Stimulated activated CD4-positive, alpha-beta T cell treated with anti-CD3 and anti-CD28 coated beads, Interleukin-1b, Interleukin-23, amount 100 ng/mL, for 24 hours (primary cell): ENCODE results near the gene SMCO2.
"Not testable (repeated sequence)": the region's sequence is repeated elsewhere in the genome, so short reads cannot be mapped to it uniquely, and the experiment has no call there.

Source experiments
- DNase-seq, 4 experiments: peaks; one replicate each; pipeline ENCODE4 v3.0.0-alpha.2; 2020; ENCODE audit warnings: low read depth in 4 of 4, low spot score in 1 of 4

Gene SMCO2

DNA sequence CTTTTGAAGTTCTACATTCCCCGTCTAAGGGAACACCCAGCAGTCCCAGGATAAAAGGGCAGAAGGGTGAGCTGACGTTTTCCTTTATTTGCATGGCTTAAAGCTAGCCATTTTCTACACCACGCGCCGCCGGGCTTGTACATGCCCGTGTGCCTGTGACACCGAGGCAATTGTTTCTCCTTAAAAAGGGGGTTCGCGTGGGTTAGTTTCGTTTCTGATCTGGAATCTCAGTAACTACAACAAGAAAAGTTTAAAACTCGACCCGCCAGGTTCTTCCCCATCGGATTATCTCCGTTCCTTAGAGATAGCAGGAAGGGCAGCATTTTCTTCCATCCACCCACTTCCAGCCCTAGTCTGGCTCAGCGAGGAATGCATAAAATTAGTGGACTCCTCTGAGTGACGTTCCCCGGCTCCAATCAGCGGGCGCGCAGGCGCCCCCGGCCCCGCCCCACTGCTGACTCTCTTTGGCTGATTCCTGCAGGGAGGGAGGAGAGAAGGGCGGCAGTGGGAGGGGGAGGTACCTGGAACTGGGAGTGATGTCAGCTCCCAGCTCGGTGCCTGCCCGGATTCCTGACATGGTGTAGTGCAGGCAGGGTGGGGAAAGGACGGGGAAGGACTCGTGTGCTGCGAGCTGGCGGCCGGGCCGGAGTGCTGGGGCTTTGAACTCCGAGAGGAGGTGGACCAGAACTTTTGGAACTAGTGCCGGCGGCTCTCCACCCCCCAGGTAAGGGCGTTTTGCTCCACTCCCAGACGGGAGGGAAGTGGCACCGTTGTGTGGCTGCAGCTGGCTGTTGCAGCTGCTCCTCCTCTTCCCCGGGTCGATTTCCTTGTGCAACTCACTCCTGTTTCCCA is 77.3 kb downstream of the SMCO2 start, which contains the start of gene PPFIBP1:
PPFIBP1 (plus strand) TSS at position 565 of the 852 bp plus-strand sequence. CDS start 109,191 bp downstream, outside the sequence.
- peak; percentile 95 to 99 (median 98) for DNase-seq

DNA sequence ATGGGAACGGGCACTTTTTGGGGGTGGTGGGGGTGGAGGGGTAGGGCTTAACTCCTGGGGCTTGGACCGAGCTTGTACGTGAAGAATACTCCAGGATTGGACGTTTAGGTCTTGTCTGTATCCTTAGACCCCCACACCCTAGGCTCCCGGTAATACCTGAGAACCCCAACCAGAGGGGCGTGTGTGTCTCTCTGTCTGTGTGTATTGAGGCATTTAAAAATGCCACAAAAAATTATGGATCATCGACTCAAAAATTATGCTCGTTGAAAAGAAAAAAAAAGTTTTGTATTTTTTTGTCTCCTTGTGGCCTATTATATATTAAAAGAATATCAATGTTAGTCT is 77.9 kb downstream of the SMCO2 start:
- DNase-seq, result no peak

DNA sequence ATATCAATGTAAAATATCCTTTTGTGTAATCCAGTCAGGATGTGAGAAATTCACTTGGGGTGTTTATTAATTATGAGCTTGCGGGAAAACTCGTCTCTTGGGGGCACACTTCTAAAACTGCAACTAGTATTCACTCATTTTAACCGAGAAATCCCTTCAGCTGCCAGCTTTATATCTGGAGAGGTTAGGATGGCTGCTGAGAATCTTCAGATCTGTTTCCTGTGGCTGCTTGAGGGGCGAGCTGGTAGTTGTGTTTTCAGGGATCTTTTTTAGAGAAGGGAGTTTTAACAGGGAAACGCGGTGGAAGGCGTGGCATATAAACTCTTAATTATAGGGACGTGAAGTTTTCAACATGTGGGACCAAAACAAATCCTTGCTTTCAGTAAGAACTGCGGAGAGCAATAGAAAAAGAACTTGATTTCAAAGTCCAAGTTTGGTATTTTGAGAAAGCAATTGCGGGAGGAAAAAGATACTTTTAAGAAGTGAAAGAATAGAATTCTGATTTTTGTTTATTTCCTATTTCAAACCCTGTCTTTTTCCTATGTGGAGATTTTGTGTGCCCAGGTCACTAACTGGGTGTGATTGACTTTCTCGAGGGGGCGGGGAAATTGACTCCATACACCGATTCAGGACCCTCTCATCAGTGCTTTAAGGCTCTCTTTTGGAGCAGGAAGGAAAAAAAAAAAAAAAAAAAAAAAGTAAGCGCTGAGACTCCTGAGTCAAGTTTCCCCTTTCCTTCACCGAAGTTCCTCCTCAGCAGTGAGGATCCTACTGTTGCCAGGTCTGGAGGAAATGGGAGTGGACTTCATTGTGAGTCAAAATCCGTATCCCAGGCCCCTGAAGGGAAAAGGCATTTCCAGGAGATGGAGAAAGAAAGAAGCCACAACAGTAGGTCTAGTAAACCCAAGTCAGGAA is 78.6 kb downstream of the SMCO2 start:
- DNase-seq, result no peak

DNA sequence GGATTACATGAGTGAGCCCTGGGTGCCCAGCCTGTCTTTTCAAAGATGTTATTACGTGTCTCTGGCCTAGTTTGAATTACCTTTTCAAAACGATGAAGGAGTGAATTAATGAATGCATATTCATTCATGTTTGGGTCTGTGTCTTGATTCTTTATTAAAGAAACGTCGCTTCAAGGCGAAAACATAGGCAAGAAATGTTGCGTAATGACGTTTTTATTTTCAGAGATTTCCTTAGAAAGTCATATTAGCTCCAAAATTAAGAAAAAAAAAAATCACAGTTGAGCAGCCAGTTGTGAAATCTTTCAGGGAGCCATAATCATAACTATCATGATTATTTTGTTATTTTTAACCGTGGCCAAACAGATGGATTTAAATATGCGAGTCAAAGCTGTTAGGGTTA is 81.0 kb downstream of the SMCO2 start:
- no peak for DNase-seq

DNA sequence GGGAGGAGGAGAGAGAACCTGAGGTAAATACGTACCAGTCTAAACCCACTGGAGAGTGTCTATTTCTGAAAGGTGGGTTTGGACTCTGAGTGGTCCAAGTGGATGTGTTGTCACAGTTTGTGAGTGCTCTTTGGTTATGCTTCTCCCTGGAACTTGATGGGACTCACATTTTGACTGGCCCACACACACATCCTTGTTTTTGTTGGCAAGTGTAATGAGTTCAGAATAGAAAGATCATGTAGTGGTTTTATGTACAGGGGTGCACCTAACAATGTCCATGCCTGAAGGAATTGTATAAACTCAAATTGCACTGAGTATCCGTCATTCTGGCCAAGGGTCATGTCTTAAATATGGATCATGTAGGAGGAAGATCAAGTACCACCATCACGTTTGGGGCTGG is 82.3 kb downstream of the SMCO2 start:
- no peak for DNase-seq

DNA sequence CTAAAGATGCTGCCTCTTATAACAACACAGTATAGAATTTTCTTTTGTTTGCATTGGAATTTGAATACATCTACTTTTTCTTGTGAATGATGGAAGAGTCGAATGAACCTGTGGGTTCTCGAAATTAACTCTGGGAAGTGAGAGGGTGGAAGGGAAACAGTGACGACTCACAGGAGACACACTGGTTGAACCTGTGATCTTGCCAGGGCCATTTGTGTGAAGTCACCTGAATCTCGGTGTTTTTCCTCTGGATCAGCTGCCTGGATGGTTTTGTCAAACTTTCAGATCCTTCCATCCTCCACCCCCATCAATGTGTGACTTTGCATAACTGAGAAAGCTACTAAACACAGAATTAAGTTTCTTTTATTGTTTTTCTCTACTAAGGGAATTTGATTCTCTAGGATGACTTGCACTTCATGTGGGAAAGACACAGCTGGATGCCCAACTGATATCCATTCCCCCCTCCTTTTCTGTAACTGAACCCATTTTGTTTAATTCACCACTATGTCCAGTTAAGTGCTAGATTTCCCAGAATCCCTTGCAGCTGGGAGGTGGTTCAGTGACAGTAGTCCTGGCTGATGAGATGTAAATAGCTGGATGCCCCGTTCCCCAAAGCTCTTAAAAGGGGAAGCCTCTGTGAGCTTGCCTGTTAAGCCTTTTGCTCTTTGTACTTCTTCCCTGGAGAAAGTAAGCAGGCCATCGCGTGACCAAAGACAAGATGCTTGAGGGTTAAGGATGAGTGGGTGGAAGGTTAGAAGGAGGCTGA is 83.8 kb downstream of the SMCO2 start:
- DNase-seq, result no peak

DNA sequence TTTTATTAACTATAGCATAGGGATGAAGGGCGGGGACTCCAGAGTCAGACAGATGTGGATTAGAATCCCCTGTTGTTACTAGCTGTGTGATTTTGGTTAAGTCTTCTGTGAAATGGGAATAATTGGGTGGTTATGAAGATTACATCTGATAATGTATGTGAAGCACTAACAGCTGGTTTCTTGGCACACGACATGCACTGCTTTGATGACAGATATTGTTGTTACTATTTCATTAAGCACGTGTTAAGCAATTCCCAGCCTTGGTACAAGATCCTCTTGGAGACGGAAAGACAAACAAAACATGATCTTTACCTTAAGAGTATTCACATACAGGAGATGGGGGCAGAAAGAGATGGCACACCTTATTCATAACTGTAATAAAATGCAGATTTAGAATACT is 85.4 kb downstream of the SMCO2 start:
- DNase-seq, result no peak

DNA sequence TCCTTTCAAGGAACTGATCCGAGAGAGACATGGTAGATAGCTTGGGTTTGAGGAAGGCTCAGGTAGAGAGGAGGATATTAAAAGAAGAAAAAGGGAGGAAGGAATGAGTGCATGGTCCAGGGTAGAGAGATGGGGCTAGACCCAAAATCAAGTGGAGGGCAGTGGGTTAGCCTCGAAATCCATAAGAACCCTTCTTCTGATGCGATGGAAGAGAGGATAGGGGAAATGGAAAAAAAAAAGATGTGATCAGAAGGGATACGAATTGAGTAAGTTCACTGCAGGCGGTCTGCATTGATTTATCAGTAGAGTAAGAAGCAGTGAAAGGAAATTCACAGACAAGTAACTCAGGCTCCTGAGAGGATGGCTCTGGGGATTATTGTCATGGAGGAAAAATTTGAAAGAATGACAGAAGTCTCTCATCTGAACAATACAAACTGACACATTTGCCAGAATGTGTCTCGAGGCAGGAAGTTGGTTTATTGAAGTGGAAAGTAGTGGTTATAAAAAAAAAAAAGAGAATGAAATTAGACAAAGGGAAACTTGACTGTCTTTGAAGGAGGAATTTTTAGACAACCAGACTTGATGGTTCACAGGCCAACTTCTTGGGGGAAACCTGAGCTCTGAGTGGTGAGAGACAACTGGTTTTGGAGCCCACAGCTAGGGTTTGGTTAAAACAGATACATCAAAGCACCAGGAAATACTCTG is 87.7 kb downstream of the SMCO2 start:
- DNase-seq, result no peak

DNA sequence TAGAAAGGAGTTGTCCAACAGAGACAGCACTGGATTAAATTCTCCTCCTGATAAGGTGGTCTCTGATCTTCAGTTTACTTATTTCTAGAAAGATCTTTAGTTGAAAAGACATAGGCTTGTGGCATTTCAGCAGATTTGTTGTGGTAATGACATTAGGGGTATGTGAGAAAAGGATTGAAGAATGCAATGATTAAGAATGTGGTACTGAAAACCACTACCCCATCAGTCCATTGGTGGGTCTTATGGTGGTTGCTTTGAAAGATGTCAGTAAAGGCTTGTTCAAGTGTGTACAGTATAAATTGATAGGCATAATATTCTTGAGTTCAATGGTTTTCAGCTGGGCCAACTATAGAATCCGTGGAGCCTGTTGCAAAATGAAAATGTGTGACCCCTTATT is 88.2 kb downstream of the SMCO2 start:
- no peak for DNase-seq

DNA sequence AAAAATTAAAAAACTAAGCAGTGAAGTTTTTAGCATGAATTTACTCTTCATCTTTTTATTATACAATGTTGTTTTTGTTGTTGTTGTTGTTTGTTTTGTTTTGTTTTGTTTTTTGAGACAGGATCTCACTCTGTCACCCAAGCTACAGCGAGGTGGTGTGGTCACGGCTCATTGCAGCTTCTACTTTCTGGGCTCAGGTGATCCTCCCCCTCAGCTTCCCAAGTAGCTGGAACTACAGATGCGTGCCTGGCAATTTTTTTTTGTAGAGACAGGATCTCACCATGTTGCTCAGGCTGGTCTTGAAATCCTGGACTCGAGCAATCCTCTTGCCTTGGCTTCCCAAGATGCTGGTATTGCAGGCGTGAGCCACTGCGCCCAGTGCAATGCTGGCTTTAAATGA is 88.8 kb downstream of the SMCO2 start:
- DNase-seq, result no peak

DNA sequence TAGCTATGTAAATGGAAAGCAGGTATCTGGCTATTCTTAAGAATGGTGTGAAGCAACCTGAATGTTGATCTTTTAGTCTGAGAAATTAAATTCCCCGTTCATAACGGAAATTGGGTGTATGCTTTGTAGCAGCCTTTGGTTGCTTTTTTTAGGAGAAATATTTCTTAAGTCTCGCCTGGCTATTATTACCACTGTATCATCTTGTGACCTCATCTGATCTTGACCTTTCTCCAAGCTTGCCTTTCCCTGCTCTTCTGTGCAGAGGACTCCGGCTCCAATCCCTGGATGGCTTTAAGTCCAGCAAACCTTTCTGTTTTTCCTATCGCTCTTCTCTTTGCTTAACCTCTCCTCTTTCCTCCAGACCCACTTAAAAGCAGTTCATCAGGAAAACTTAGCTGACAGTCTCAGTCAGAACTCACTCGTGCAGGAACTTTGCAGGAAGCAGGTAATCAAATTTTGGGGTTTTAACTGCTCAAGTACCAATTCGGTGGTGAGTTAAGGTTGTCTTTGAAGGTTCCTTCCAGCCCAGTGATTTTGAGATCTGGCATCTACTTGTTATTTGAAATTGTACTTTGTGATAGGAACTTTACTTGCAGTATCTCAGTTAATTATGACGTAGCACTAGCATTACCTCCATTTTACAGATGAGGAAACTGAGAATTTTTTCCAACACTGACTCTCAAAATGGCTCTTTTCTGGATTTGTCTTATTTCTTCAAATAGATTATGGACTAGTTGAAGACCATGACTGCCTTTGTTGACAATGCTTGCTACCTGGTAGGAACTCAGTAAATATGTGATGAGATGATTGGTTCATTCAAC is 91.5 kb downstream of the SMCO2 start:
- DNase-seq, result no peak

DNA sequence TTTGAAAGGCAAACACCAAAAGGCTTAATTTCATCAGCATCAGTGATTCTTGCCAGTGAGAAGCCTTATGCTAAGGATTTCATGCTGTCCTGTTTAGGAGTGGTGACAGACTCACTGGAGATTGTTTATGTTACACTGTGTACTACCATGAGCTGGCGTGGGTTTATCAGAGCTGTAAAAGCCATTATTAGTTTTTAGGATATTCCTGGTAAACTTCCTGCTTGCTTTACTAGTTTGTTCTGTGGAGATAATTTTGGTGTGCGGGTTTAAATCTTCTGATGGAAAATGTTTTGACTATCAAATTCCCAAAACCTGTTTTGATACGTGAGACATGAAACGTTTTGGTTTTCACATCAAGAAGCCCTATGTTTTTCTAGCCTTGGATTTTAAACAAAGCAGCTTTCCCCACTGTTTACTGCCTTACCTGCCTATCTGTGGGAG is 92.7 kb downstream of the SMCO2 start:
- no peak for DNase-seq

DNA sequence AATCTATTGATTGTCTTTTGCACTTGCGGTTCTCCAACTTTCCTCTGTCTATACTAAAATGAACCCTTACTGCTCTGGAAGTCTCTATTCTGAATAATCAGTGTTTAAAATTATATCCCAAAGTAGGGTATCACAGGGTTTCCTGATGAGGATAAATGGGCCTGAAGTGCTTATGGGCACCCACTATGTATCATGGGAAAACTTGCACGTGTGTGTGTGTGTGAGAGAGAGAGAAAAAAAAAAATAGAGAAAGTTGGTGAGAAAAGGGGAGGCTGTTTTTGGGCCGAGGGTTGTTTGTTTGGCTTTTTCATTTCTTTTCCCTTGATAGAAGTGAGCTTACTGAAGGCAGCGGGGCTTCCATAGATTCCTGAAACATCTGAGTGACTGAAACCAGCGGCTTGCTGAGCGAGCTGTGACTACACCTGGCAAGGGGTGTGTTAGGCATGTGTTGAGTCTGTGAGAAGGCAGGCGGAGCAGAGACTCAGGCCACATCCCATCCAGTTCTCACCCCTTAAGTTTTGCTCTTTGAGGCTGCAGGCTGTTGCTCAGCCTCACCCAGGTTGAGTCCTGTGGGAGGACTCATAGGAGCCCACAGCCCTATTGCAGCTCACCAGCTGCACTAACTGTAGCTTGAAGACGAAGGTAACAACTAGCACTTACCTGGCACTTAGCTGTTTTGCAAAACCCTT is 94.6 kb downstream of the SMCO2 start:
- no peak for DNase-seq

DNA sequence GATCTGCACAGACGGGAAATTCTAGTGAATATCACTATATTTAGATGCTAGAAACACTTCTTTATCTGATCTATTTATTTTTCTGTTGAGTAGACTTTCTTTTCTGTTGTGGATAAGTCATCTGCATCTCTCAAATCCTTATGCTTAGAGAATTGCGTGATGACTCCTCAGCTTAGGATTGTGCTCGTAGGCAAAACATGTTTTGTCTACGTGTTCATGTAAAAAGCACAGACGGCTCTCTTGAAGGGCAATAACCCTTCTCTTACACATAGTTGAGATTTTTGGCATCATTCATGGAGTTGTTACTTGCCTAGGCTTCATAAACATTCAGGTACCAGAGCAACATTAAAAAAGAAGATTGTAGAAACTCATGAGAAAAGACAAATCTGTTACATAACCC is 96.1 kb downstream of the SMCO2 start:
- DNase-seq, result no peak

DNA sequence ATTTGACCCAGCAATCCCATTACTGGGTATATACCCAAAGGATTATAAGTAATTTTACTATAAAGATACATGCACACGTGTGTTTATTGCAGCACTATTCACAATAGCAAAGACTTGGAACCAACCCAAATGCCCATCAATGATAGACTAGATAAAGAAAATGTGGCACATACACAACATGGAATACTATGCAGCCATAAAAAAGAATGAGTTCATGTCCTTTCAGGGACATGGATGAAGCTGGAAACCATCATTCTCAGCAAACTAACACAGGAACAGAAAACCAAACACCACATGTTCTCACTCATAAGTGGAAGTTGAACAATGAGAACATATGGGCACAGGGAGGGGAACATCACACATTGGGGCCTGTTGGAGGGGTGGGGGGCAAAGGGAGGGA is 98.3 kb downstream of the SMCO2 start:
- not testable (repeated sequence) for DNase-seq

DNA sequence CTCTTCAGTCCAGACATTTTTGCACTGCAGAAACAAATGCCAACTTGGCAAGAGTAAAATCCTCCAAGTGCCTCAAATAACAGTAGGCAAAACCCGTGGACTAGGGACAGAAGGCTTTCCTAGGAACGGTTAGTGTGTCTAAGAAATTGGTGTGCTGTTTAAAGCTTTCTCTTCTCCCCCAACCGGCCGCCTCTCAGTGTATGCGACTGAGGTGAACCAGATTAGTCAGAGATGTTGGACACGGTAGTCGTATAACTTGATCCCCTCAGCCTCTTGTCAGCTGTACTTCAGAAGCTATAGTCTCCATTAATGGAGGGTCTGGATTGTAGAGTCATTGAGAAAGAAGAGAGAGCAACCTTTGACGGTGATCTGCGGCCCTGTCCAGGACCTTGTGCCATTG is 99.1 kb downstream of the SMCO2 start:
- no peak for DNase-seq

DNA sequence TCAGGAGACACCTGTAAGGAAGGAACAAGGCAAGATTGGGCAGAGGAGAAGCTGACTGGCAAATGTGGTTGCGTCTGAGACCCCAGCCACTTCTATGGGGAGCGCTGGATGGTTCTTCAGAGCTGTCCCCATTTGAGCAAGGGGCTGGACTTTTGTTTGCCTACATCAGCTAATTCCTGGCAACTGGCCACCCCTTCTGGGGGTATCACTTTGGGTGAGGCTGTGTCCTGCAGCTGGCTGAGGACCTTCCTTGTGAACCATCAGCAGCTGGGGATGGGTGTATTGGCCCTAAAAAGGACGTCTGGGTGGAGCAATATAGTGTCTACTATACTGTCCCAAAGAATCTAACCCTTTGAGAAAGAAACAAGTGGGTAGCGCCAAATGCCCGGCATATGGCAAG is 101.1 kb downstream of the SMCO2 start:
- DNase-seq, result no peak

DNA sequence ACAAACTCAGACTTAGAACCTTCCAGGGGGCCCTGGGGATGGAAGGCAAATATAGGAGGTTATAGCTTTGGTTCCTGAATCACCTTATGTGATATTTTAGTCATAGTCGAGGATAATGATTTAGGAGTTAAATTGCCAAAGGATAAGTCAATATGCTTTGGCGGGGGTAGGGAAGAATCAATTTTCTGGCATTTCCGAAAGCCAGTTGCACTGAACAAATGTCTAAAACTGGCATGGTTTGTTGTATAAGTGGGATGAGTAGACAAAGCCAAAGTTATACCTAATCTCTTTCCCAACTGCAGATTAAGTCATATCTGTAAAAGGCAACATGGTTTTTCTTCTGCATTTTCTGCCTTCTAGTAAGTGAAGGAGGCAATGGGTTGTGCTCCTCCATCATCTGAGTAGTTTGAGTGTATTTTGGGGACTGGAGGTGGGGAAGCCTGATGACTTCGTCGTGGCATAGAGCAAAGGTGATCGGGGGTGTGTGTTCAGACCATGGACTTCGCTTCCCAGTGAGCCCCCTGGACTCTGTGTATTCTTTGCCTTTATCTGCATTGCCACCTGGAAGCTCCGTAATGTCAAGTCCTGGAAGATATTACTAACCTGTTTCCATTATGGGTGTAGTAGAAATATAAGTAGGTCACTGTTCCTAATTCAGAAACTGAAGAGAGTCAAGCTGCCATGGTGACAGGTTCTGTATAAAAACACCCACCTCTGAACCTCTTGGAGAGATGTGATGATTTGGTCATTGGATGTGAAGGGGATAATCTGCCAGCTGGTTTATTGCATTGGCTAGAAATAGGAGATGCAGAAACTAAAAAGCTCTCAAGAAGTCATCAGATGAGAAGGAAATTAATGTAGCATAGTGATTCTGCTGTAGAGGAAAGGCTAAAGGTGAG is 102.0 kb downstream of the SMCO2 start:
- no peak for DNase-seq
